Natural killer cell treated with Interleukin-12 subunit alpha and Interleukin-12 subunit beta and Interleukin-15 and Interleukin-18, amount 100 ng/mL, for 72 hours (primary cell): Measurements from ENCODE around the gene TLX1. TPM values are rescaled to one million over a fixed set of nuclear protein-coding genes. Genes with fewer than 3 reads are reported as not detected.

Source experiments
- ATAC-seq, 2 donors: fragments of 150-1000 bp; cut with Tn5 transposase in 1 of 2; sonication (Bioruptor Pico), chemical (Tn5 transposase) in 1 of 2; 2 replicates each; pipeline ENCODE4 v1.10.0; 2021
- DNase-seq: peaks from one replicate; pipeline ENCODE4 v3.0.0; 2022; ENCODE audit warnings: low spot score
- H3K27ac Mint-ChIP-seq, 2 donors: 1 replicate in 1 of 2; 2 replicates in 1 of 2; pipeline ENCODE4 v1.8.0; 2022; ENCODE audit warnings: mixed read lengths in 2 of 2, mild to moderate bottlenecking in 1 of 2, moderate library complexity in 1 of 2
- H3K27me3 Mint-ChIP-seq, 2 donors: 1 replicate in 1 of 2; 2 replicates in 1 of 2; pipeline ENCODE4 v1.8.0; 2022; ENCODE audit warnings: mixed read lengths in 2 of 2
- H3K36me3 Mint-ChIP-seq: one replicate; pipeline ENCODE4 v1.8.0; 2022; ENCODE audit warnings: mixed read lengths
- H3K4me1 Mint-ChIP-seq, 2 donors: 1 replicate in 1 of 2; 2 replicates in 1 of 2; pipeline ENCODE4 v1.8.0; 2022; ENCODE audit warnings: low read depth in 2 of 2, mixed read lengths in 2 of 2, mild to moderate bottlenecking in 1 of 2
- H3K4me3 Mint-ChIP-seq: one replicate; pipeline ENCODE4 v1.8.0; 2022; ENCODE audit warnings: mixed read lengths
- H3K9me3 Mint-ChIP-seq: 2 replicates; pipeline ENCODE4 v1.8.0; 2022; ENCODE audit warnings: mixed read lengths
- total RNA-seq, 2 donors: library from RNA; stranded (reverse); gene quantifications; one replicate each; pipeline ENCODE4 v1.2.3, GENCODE V29; 2022

TLX1 gene
- total RNA-seq, 2 donors from 2014 or later = not detected

DNA sequence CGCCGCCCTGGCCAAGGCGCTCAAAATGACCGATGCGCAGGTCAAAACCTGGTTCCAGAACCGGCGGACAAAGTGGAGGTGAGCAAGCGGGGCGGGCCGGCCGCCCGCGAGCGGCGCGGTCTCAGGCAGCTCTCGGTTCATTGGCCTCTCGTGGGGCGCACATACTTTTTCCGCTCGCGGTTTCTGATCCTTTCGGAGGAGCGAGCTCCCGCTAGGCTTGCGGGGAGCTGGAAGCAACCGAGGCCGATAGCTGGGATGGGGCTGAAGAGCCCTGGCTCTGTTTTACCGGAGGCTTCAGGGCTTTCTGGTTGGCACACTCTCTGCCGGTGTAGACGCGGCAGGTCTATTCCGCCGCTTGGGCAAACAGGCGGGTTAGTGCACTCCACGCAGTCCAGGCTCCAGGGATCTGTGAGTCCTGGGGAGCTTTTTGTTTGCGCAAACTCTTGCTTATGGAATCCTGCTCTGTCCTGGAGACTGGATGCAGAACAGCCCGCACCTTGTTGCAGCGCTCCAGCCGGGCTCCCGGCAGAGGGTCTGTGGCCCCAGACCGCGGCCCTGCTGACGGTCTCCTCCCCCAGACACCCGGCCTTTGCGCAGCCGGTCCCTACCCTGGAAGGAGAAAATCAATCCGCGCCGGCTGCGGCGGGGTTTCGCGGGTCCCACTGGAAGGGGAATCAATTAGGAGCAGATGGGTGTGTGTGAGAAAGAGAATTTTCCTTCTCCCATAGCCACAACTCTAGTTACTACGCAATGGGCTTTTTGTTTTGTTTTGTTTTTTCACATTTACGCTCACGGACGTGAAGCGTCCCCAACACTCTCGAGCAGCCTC lies 3.4 kb downstream of the TLX1 start:
- Mint-ChIP-seq H3K27ac (no peak overlapping the region), H3K9me3 (no peaks in the 10 kb centered on the region), H3K4me1 (peaks cover 6 to 17% of the 10 kb centered on the region in 2 donors), H3K4me3 (no peak overlapping the region), H3K36me3 (no peaks in the 10 kb centered on the region), H3K27me3 (peaks cover 63 to 73% of the 10 kb centered on the region in 2 donors)
- ATAC-seq (no peak), DNase-seq (no peak)

DNA sequence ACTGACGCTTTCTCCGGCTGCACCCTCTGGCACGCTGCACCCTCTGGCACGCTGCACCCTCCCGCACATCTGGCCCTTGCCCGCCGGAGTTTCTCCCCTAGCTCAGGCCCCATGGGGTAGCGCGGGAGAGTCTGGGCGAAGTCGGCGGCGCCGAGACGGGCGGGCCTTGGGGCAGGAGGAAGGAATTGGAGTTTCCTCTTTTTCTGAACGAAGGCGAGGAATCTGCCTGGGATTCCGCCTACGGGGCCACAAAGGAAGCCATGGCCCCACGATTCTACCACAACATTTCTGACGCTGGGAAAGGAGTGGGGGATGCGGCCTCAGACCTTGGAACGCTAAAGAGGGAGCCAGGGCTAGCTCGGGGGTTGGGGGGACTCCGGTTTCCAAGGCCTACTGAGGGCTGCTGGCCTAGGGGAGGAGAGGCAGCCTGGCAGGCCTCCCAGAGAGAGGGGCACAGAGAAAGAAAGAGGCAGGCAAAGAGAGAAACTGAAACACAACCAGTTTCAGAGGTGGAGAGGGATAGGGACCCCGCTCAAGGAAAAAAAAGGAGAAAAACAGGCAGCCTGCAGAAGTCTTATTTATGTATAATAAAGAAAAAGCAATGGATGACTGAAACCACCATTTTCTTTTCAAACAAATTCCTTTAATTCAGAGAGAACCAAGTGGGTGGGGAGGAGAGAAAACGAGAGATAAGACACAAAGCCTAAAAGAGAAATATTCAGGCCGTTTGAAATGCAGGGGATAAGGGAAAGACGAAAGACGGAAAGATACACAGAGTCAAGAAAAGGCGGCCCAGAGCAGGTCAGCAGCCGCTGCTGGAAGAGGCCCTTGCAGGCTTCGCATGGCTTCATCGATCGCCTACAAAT lies 4.3 kb downstream of the TLX1 start:
- Mint-ChIP-seq H3K36me3 (no peaks in the 10 kb centered on the region), H3K27me3 (peaks cover 56 to 65% of the 10 kb centered on the region in 2 donors), H3K9me3 (no peaks in the 10 kb centered on the region), H3K4me3 (no peak overlapping the region), H3K4me1 (peaks cover 6 to 17% of the 10 kb centered on the region in 2 donors), H3K27ac (no peak overlapping the region)
- no peak for DNase-seq
- no peak for ATAC-seq

DNA sequence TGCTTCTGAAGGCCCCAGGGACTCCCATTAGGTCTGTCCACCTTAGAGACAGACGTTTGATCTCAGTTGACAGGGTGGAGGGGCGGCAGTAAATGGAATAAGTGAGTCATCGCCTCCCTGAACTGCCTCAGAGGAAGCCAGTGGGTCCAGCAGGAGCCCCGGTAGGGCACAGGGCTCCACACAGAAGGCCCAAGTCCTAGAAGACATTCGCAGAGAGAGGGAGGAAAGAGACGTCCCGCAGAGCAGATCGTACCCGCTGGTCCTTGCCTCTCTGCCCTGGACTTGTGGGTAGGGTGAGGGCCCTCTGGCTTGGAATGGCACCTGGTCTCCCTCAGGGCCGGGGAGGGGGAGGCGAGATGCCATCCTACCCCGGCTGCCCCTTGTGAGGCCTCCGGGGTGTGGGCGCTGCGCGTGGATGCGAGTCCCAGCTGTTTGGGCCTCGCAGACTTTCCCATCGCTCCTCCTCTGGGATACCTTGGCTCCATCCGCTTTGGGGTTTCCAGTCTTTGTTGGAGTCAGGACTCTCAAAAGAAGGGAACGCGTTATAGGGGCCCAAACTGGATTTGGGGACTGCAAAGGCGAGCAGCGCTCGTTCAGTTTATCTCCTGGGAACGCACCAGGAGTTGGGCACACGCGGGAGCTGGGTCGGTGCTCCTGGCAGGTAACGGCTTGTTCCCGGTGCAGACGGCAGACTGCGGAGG lies 5.1 kb downstream of the TLX1 start:
- Mint-ChIP-seq H3K27me3 (peaks cover 55 to 57% of the 10 kb centered on the region in 2 donors), H3K4me3 (no peak overlapping the region), H3K9me3 (no peaks in the 10 kb centered on the region), H3K4me1 (peaks cover 6 to 17% of the 10 kb centered on the region in 2 donors), H3K36me3 (no peaks in the 10 kb centered on the region), H3K27ac (no peak overlapping the region)
- ATAC-seq = no peak
- DNase-seq = no peak

DNA sequence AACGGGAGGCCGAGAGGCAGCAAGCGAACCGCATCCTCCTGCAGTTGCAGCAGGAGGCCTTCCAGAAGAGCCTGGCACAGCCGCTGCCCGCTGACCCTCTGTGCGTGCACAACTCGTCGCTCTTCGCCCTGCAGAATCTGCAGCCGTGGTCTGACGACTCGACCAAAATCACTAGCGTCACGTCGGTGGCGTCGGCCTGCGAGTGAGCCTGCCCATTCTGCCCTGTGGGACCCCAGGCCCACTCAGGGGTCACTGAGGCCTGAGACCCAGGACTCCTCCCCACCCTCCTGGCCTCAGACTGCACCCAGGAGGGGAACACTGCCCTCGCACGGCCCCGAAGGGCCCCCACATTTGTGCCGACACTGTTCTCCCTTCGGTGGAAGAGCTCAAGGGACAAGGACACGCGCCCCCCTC lies 5.6 kb downstream of the TLX1 start:
- Mint-ChIP-seq H3K27me3 (peaks cover 55 to 57% of the 10 kb centered on the region in 2 donors), H3K9me3 (no peaks in the 10 kb centered on the region), H3K4me3 (no peak overlapping the region), H3K27ac (no peak overlapping the region), H3K36me3 (no peaks in the 10 kb centered on the region), H3K4me1 (peaks cover 6 to 17% of the 10 kb centered on the region in 2 donors)
- DNase-seq = no peak
- ATAC-seq = no peak

DNA sequence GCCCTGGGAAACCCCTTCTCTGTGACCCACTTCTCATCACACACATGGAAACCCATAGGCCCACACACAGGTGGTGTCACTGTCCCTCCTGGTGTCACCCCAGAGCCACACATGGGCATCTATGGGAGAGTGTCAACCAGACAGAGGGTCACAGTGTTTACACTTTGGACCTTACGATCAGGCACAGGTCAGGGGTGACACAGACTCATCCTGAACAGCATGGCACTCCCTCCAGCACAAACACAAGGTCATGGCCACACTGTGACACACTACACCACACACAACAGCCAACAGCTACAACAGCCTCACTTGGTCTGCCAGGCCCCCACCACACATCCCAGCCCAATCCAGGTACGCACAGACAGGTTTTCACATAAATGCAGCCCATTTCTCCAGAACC lies 6.2 kb downstream of the TLX1 start:
- Mint-ChIP-seq H3K27me3 (peaks cover 54 to 57% of the 10 kb centered on the region in 2 donors), H3K4me1 (peaks cover 7 to 17% of the 10 kb centered on the region in 2 donors)
- ATAC-seq = no peak

DNA sequence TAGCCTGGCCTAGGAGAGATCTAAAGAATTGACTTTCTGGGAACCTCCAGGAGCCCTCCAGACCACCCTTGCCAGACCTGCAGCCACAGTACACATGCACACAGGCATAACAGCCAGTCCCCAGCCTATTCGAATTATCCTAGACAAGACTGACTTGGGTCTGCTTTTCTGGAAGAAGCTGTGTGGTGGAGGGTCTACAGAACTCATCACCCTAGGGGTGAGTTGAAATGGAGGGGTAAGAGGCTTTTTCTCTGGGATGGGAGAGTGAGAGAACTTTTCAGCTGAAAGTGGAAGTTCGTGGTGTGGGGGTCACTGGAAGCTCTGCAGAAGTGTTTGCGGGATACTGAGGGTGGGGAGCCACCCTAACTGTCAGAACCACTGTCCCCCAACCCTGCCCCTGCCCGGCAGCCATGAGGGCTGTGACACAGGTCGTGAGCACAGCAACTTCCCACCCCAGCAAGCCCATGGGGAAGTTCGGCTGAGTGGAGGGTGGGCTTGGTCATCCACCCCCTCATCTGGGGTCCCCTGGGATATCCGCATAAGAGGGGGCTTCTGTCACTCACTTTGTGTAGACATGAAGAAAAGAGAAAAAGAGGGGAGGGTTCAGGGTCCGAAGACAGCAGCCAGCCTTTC lies 7.8 kb downstream of the TLX1 start:
- no peak overlapping the region for H3K4me3 Mint-ChIP-seq
- H3K4me1 Mint-ChIP-seq = peaks cover 7 to 17% of the 10 kb centered on the region in 2 donors
- no peak overlapping the region for H3K27ac Mint-ChIP-seq
- no peak for ATAC-seq
- no peaks in the 10 kb centered on the region for H3K36me3 Mint-ChIP-seq
- H3K27me3 Mint-ChIP-seq = peaks cover 51 to 55% of the 10 kb centered on the region in 2 donors
- DNase-seq = no peak
- H3K9me3 Mint-ChIP-seq = no peaks in the 10 kb centered on the region

More for the DNA sequence above, 6.2 kb downstream of the TLX1 start:
- no peak for DNase-seq
- H3K4me3 Mint-ChIP-seq = no peak overlapping the region
- no peaks in the 10 kb centered on the region for H3K9me3 Mint-ChIP-seq
- H3K27ac Mint-ChIP-seq = no peak overlapping the region
- no peaks in the 10 kb centered on the region for H3K36me3 Mint-ChIP-seq

DNA sequence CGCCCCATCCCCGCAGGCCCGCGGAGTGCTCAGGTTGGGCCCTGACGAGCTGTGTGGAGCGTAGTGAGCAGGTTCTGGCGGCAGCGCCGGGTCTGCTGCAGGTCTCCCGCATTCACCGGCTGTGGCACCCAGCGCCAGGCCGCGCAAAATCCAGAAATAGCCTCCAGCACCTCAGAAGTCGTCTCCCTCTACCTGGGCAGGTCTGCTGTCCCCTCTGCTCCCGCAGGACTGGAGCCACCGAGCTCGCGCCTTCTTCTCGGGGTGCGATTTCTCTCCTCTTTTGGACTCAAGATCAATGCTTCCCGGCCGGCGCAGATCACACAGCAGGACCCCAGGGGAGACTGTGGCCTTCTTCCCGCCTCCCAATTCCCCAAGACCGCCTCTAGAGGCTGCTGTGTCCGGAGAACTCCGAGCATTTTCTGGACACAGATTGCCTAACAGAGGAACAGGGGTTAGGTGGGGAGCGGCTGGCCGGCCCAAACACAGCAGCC lies 8.4 kb downstream of the TLX1 start:
- ATAC-seq = no peak
- H3K4me1 Mint-ChIP-seq = peaks cover 7 to 17% of the 10 kb centered on the region in 2 donors
- no peaks in the 10 kb centered on the region for H3K9me3 Mint-ChIP-seq
- DNase-seq = no peak
- H3K27ac Mint-ChIP-seq = no peak overlapping the region
- no peaks in the 10 kb centered on the region for H3K36me3 Mint-ChIP-seq
- peaks cover 52 to 56% of the 10 kb centered on the region in 2 donors for H3K27me3 Mint-ChIP-seq
- H3K4me3 Mint-ChIP-seq = no peak overlapping the region

DNA sequence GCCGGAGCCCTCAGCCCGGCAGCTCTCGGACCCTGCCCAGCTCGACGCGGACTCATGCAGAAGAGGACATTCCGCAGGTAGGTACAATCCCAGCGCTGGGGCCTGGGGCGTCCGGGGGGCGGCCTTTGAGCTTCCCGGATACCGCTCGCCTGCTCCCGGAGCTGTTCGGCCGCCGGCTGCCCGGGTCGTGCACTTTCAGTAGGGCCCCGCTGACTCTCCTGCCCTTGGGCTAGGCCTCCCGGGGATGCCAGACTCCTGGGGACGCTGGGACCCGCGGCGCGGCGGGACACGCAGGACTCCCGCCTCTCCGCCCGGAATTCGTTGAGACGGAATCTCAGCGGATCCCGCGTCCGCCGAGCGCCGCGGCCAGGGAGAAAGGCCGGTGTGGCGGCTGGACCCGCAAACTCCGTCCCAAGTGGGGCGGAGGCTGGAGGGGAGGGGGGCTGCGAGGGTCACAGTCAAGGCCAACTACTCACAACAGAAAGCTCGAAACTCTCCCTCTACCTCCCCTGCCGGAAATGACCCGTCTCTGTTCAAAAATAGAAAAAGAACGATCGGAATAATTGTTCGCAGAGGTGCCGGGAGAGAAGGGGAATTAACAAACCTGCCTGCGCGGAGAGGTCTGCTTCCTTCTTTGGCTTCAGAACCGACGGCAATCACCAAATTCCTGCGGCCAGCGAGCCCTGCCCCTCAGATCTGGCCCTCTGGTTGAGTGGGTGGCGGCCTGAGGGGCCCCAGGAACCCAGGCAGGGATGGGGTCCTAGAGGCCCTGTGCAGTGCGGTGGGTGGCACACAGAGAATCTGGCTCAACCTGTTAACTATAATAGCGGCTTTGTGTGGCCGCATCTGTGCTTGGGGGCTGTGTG lies 9.2 kb downstream of the TLX1 start:
- H3K36me3 Mint-ChIP-seq = no peaks in the 10 kb centered on the region
- H3K4me3 Mint-ChIP-seq = no peak overlapping the region
- no peak for DNase-seq
- peaks cover 7 to 15% of the 10 kb centered on the region in 2 donors for H3K4me1 Mint-ChIP-seq
- peaks cover 56 to 58% of the 10 kb centered on the region in 2 donors for H3K27me3 Mint-ChIP-seq
- H3K27ac Mint-ChIP-seq = no peak overlapping the region
- no peaks in the 10 kb centered on the region for H3K9me3 Mint-ChIP-seq
- ATAC-seq = no peak

DNA sequence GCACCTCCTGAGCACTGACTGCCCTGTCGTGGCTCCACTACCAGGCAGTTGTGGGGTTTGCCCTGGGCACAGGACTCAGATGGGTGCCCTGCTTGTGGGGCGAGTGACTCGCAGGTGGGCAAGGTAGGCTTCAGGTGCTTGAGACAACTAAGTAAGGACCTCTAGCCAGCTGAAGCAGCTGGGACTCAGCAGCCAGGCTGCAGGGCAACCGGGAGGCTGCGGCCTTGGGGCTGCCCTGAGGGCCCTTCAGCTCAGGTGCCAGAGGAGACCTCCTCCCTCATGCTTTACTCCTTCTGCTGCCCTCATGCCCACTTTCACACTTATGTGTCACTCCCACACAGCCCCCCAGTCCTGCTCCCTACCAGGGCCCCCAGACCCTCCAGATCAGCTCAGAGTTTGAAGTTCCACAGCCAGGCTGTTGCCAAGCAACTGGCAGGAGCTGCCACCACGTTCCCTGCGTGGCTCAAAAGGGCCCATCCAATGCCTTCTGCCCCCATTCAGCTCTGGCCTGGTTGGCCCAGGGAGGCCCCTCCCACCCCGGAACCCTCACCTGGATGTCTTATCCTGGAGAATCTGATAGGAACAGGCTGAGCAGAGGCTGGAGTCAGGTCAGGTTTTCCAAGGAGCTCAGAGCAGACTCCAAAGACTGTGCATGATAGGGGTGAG lies 10.0 kb downstream of the TLX1 start:
- Mint-ChIP-seq H3K36me3 (no peaks in the 10 kb centered on the region), H3K4me1 (peaks cover 7 to 9% of the 10 kb centered on the region in 2 donors), H3K9me3 (no peaks in the 10 kb centered on the region), H3K4me3 (no peak overlapping the region), H3K27me3 (peaks cover 51 to 52% of the 10 kb centered on the region in 2 donors), H3K27ac (no peak overlapping the region)
- no peak for ATAC-seq
- DNase-seq = no peak

DNA sequence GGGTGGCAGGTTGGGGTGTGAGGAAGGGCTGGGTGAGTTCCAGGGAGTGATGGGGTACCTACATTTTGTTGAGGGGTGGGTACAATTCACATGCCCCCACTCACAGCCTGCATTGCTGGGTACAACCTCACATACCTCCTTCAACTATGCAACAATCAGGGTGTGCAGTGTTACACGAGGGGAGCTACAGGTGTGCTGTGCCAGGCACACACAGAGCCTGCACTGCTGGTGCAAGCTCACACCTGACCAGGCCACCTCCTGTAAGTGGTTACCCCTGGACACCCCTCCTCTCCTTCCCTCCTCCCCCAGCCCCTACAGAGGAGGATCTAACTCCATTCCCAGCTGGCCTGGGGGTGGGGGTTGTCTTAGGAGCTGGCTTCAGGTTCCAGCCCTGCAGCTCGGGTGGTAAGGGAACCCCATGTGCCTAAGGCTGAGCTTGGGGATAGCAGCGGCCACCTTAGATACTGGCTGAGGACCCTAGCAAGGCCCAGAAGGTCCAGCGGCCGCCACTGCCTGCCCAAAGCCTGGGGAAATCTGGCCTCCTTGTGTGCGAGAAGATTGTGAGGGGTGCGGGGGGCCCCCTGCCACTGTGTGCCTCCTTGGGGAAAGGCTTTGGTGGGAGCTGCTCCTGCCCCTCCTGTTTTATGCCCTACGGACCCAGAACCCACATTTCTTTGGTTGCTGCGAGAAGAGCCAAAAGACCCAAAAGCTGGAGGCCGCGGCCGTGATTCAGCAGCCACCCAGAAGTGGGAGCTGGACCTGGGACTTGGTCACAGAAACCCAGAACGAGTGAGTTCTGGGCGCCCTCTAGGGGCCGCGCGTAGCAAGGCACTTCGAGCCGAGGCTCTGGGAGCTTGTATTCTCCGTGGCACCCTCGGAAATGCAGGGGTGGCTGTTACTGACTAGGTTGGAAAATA lies 10.8 kb downstream of the TLX1 start:
- Mint-ChIP-seq H3K27me3 (peaks cover 49% of the 10 kb centered on the region in 2 donors), H3K4me1 (peaks cover 7 to 9% of the 10 kb centered on the region in 2 donors), H3K9me3 (no peaks in the 10 kb centered on the region), H3K4me3 (no peak overlapping the region), H3K36me3 (no peaks in the 10 kb centered on the region), H3K27ac (no peak overlapping the region)
- ATAC-seq (peak; percentile 77 to 81), DNase-seq (no peak)

DNA sequence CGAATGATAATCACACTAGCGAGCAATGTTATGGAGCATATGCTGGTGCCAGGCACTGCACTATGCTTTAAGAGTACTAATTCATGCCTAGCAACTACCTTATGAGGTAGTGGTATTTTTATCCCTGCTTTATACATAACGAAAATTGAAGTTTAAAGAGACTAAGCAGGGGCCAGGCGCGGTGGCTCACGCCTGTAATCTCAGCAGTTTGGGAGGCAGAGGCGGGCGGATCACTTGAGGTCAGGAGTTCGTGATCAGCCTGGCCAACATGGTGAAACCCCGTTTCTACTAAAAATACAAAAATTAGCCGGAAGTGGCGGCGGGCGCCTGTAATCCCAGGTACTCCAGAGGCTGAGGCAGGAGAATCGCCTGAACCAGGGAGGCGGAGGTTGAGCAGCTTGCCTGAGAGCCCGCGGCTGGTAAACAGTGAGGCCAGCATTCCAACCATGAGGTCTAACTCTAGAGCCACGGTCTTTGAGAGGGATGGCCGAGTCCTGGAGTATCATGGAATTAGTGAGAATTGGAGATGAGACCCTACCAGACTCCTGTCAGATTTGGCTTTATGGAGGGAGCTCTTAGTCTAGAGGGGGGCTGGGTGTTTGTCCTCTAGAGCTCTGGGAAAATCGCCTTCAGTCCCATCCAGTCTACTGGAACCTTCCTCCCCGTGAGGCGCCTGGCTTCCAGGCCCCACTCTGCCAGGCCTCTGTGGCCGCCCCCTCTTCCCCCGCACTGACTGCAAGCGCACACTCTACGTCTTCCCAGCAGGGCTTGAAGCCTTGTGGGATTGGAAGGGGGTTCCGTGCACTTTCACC lies 11.6 kb downstream of the TLX1 start:
- no peaks in the 10 kb centered on the region for H3K9me3 Mint-ChIP-seq

More for the DNA sequence above, 11.6 kb downstream of the TLX1 start:
- H3K27me3 Mint-ChIP-seq = peaks cover 48 to 49% of the 10 kb centered on the region in 2 donors
- H3K36me3 Mint-ChIP-seq = no peaks in the 10 kb centered on the region
- H3K27ac Mint-ChIP-seq = no peak overlapping the region
- H3K4me3 Mint-ChIP-seq = no peak overlapping the region
- H3K4me1 Mint-ChIP-seq = peaks cover 7% of the 10 kb centered on the region in 2 donors
- DNase-seq (no peak), ATAC-seq (no peak)
